Astrocyte (in vitro differentiated cells and primary cell): ENCODE measurements around the gene JAM3. TPM values are rescaled to one million over a fixed set of nuclear protein-coding genes. Genes with fewer than 3 reads are reported as not detected.

ENCODE experiments used
- DNase-seq: peaks from one replicate; pipeline ENCODE4 v3.0.0-alpha.2; 2010; ENCODE audit warnings: low read depth
- FAIRE-seq: peaks from 2 replicates; lab custom pipeline; 2011; peaks lifted over from hg19 to GRCh38; lab: Jason Lieb, UNC
- H2AFZ ChIP-seq: 2 replicates; pipeline ENCODE4 v1.6.0; 2012; ENCODE audit warnings: low read depth, low read length, inconsistent platforms
- H3K27ac ChIP-seq: 2 replicates; pipeline ENCODE4 v1.5.1; 2011; ENCODE audit warnings: low read depth, low read length, inconsistent platforms
- H3K27me3 ChIP-seq: 2 replicates; pipeline ENCODE4 v1.6.0; 2011; ENCODE audit warnings: low read length, inconsistent platforms; ENCODE audit not compliant: insufficient read depth
- H3K36me3 ChIP-seq: 2 replicates; pipeline ENCODE4 v1.5.1; 2011; ENCODE audit warnings: low read length, inconsistent platforms; ENCODE audit not compliant: insufficient read depth
- H3K4me1 ChIP-seq: 2 replicates; pipeline ENCODE4 v1.5.1; 2011; ENCODE audit warnings: low read length, inconsistent platforms; ENCODE audit not compliant: insufficient read depth
- H3K4me2 ChIP-seq: 2 replicates; pipeline ENCODE4 v1.6.0; 2012; ENCODE audit warnings: low read length, inconsistent platforms
- H3K4me3 ChIP-seq: 2 replicates; pipeline ENCODE4 v1.5.1; 2011; ENCODE audit warnings: low read depth, mild to moderate bottlenecking, low read length, inconsistent platforms; ENCODE audit not compliant: insufficient read depth
- H3K79me2 ChIP-seq: 2 replicates; pipeline ENCODE4 v1.6.0; 2012; ENCODE audit warnings: mild to moderate bottlenecking, low read length, inconsistent platforms; ENCODE audit not compliant: insufficient read depth
- H3K9ac ChIP-seq: 2 replicates; pipeline ENCODE4 v1.6.0; 2012; ENCODE audit warnings: mild to moderate bottlenecking, low read length, inconsistent platforms
- H3K9me3 ChIP-seq: 2 replicates; pipeline ENCODE4 v1.5.1; 2012; ENCODE audit warnings: low read depth, mild to moderate bottlenecking, low read length, inconsistent platforms; ENCODE audit not compliant: insufficient read depth
- H4K20me1 ChIP-seq: 2 replicates; pipeline ENCODE4 v1.6.0; 2012; ENCODE audit warnings: low read length, inconsistent platforms; ENCODE audit not compliant: insufficient read depth
- H3K27ac Mint-ChIP-seq: one replicate; pipeline ENCODE4 v1.8.0; 2021; ENCODE audit warnings: mild to moderate bottlenecking, mixed read lengths; ENCODE audit not compliant: unreplicated experiment
- H3K27me3 Mint-ChIP-seq: one replicate; pipeline ENCODE4 v1.8.0; 2021; ENCODE audit warnings: low read depth, mixed read lengths; ENCODE audit not compliant: unreplicated experiment
- H3K36me3 Mint-ChIP-seq: one replicate; pipeline ENCODE4 v1.8.0; 2021; ENCODE audit warnings: low read depth, mixed read lengths; ENCODE audit not compliant: unreplicated experiment
- H3K4me1 Mint-ChIP-seq: one replicate; pipeline ENCODE4 v1.8.0; 2021; ENCODE audit warnings: low read depth, mixed read lengths; ENCODE audit not compliant: unreplicated experiment
- H3K4me3 Mint-ChIP-seq: one replicate; pipeline ENCODE4 v1.8.0; 2021; ENCODE audit warnings: mild to moderate bottlenecking, moderate library complexity, mixed read lengths; ENCODE audit not compliant: unreplicated experiment
- H3K9me3 Mint-ChIP-seq: one replicate; pipeline ENCODE4 v1.8.0; 2021; ENCODE audit warnings: mild to moderate bottlenecking, mixed read lengths; ENCODE audit not compliant: unreplicated experiment
- EZH2 ChIP-seq: IDR thresholded peaks from 2 replicates; pipeline ENCODE4 v1.6.1; 2012; ENCODE audit warnings: mild to moderate bottlenecking, low read length, inconsistent platforms; ENCODE audit not compliant: insufficient read depth
- total RNA-seq: library from RNA; stranded (reverse); gene quantifications from 2 replicates; pipeline ENCODE4 v1.2.1, GENCODE V29; 2021
- TF ChIP-seq, protein P1 (sequence below): IDR thresholded peaks from 2 replicates; pipeline ENCODE4 v1.5.1; 2011; ENCODE audit warnings: low read depth, mild to moderate bottlenecking, inconsistent platforms, low read length, moderate library complexity; ENCODE audit not compliant: insufficient read depth

The JAM3 gene
- total RNA-seq, 1 donor from 2014 or later, result 88.3 TPM

DNA sequence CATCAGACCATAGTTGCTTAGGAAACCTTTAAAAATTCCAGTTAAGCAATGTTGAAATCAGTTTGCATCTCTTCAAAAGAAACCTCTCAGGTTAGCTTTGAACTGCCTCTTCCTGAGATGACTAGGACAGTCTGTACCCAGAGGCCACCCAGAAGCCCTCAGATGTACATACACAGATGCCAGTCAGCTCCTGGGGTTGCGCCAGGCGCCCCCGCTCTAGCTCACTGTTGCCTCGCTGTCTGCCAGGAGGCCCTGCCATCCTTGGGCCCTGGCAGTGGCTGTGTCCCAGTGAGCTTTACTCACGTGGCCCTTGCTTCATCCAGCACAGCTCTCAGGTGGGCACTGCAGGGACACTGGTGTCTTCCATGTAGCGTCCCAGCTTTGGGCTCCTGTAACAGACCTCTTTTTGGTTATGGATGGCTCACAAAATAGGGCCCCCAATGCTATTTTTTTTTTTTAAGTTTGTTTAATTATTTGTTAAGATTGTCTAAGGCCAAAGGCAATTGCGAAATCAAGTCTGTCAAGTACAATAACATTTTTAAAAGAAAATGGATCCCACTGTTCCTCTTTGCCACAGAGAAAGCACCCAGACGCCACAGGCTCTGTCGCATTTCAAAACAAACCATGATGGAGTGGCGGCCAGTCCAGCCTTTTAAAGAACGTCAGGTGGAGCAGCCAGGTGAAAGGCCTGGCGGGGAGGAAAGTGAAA is 81.5 kb downstream of the JAM3 start:
- Mint-ChIP-seq H3K4me1 (peaks cover 3% of the 10 kb centered on the region), H3K4me3 (no peak overlapping the region), H3K36me3 (peaks cover 17% of the 10 kb centered on the region), H3K27ac (no peak overlapping the region), H3K27me3 (no peaks in the 10 kb centered on the region), H3K9me3 (no peaks in the 10 kb centered on the region)
- Histone ChIP-seq H3K27ac (no peak overlapping the region), H3K9ac (no peak overlapping the region), H3K27me3 (no peaks in the 10 kb centered on the region), H3K4me1 (no peaks in the 10 kb centered on the region), H3K36me3 (peaks cover 41% of the 10 kb centered on the region), H3K4me2 (no peak overlapping the region), H4K20me1 (no peaks in the 10 kb centered on the region), H3K4me3 (no peak overlapping the region), H2AFZ (no peak overlapping the region), H3K9me3 (no peaks in the 10 kb centered on the region), H3K79me2 (no peaks in the 10 kb centered on the region)
- TF ChIP-seq, protein P1, sequence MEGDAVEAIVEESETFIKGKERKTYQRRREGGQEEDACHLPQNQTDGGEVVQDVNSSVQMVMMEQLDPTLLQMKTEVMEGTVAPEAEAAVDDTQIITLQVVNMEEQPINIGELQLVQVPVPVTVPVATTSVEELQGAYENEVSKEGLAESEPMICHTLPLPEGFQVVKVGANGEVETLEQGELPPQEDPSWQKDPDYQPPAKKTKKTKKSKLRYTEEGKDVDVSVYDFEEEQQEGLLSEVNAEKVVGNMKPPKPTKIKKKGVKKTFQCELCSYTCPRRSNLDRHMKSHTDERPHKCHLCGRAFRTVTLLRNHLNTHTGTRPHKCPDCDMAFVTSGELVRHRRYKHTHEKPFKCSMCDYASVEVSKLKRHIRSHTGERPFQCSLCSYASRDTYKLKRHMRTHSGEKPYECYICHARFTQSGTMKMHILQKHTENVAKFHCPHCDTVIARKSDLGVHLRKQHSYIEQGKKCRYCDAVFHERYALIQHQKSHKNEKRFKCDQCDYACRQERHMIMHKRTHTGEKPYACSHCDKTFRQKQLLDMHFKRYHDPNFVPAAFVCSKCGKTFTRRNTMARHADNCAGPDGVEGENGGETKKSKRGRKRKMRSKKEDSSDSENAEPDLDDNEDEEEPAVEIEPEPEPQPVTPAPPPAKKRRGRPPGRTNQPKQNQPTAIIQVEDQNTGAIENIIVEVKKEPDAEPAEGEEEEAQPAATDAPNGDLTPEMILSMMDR, result no peak
- no peak for TF ChIP-seq EZH2
- FAIRE-seq (no peak), DNase-seq (no peak)

DNA sequence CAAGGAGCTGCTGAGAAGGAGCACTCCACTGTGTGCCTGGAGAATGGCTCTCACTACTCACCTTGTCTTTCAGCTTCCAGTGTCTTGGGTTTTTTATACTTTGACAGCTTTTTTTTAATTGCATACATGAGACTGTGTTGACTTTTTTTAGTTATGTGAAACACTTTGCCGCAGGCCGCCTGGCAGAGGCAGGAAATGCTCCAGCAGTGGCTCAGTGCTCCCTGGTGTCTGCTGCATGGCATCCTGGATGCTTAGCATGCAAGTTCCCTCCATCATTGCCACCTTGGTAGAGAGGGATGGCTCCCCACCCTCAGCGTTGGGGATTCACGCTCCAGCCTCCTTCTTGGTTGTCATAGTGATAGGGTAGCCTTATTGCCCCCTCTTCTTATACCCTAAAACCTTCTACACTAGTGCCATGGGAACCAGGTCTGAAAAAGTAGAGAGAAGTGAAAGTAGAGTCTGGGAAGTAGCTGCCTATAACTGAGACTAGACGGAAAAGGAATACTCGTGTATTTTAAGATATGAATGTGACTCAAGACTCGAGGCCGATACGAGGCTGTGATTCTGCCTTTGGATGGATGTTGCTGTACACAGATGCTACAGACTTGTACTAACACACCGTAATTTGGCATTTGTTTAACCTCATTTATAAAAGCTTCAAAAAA is 82.3 kb downstream of the JAM3 start:
- no peak overlapping the region for H3K9ac ChIP-seq
- no peaks in the 10 kb centered on the region for H3K79me2 ChIP-seq
- no peaks in the 10 kb centered on the region for H4K20me1 ChIP-seq
- no peak overlapping the region for H3K4me2 ChIP-seq
- DNase-seq (no peak), FAIRE-seq (no peak)
- H3K4me1 ChIP-seq, result no peaks in the 10 kb centered on the region
- peaks cover 35% of the 10 kb centered on the region for H3K36me3 ChIP-seq
- no peak overlapping the region for H3K4me3 ChIP-seq
- no peaks in the 10 kb centered on the region for H3K9me3 Mint-ChIP-seq
- peaks cover 3% of the 10 kb centered on the region for H3K4me1 Mint-ChIP-seq
- peaks cover 17% of the 10 kb centered on the region for H3K36me3 Mint-ChIP-seq
- no peaks in the 10 kb centered on the region for H3K9me3 ChIP-seq
- no peak overlapping the region for H3K27ac Mint-ChIP-seq
- TF ChIP-seq, protein P1, result no peak
- no peak for TF ChIP-seq EZH2
- no peaks in the 10 kb centered on the region for H3K27me3 ChIP-seq
- no peak overlapping the region for H3K4me3 Mint-ChIP-seq
- no peaks in the 10 kb centered on the region for H3K27me3 Mint-ChIP-seq
- no peak overlapping the region for H3K27ac ChIP-seq
- H2AFZ ChIP-seq, result no peak overlapping the region

DNA sequence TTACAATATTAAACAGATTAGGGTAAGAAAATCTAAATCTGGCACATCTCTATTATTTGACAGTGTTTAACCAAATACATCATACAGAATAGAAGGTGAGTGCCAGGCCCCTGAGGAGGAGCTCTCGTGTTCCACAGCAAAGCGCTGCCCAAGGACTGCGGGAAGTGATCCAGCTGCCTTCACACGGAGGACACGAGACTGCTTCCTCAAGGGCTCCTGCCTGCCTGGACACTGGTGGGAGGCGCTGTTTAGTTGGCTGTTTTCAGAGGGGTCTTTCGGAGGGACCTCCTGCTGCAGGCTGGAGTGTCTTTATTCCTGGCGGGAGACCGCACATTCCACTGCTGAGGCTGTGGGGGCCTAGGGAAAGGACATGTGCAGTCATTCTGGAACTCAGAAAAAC is 83.8 kb downstream of the JAM3 start:
- Histone ChIP-seq H3K27ac (no peak overlapping the region), H3K4me3 (no peak overlapping the region), H4K20me1 (no peaks in the 10 kb centered on the region), H3K4me1 (no peaks in the 10 kb centered on the region), H3K4me2 (no peak overlapping the region), H3K79me2 (no peaks in the 10 kb centered on the region), H3K9me3 (no peaks in the 10 kb centered on the region), H2AFZ (no peak overlapping the region), H3K36me3 (peaks cover 29% of the 10 kb centered on the region), H3K27me3 (no peaks in the 10 kb centered on the region), H3K9ac (no peak overlapping the region)
- FAIRE-seq, result no peak
- no peak for DNase-seq
- H3K9me3 Mint-ChIP-seq, result no peaks in the 10 kb centered on the region
- no peak overlapping the region for H3K27ac Mint-ChIP-seq
- no peaks in the 10 kb centered on the region for H3K27me3 Mint-ChIP-seq
- H3K4me1 Mint-ChIP-seq, result peaks cover 2% of the 10 kb centered on the region
- H3K4me3 Mint-ChIP-seq, result no peak overlapping the region
- TF ChIP-seq EZH2, result no peak
- TF ChIP-seq, protein P1, result no peak
- H3K36me3 Mint-ChIP-seq, result peaks cover 11% of the 10 kb centered on the region
